GM18498 (cell line): Measurements from ENCODE around the gene TMEM252.

ENCODE experiments used
- ATAC-seq: cut with Tn5 transposase; IDR thresholded peaks from one replicate; pipeline ENCODE4 v1.9.1; 2021; ENCODE audit warnings: mild to moderate bottlenecking, moderate library complexity; ENCODE audit not compliant: unreplicated experiment

TMEM252 gene

DNA sequence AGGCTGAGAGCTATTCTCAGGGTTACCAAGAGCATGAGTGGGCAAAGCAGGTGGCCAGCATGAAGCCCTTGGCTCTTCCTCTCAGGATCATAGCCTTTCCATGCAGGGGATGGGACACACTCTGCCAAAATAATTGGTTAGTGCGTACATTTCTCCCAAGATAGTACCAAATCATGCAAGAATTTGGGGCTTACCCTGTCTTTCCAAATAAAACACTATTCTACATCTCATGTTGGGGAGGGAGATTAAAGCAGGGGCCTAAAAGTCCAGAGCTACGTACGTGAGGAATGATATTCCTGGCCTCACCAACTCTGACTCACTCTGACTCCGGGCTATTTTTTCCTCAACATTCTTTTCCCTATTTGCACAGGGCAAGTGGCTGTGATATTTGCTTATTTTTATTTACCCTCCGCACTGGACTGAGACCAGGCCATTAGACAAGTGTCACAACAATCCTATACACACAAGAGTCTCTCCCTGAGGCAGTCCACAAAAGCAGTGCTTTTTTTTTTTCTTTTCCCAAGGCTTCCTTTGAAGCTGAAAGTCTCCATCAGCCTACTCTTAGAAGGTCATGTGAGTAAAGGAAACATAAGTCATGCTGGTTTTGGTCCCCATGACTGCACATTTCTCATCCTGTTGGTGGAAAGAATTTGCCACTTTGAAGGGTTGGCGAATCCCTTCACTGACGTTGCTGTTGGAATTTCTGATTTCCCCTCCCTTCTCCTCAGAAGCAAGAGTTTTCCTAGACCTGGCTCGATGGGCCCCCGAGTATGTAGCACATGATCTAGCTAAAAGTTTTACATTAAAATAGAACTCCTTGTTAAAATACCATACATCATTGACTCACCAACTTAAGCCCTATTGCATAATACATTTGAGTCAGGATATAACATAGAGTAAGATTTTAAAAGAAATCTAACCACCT lies 40.0 kb downstream of the TMEM252 start:
- no peak for ATAC-seq

- no peak for ATAC-seq
Measured at GRCh38 chr9:68498816-68499215, 41.9 kb downstream of the TMEM252 start.

DNA sequence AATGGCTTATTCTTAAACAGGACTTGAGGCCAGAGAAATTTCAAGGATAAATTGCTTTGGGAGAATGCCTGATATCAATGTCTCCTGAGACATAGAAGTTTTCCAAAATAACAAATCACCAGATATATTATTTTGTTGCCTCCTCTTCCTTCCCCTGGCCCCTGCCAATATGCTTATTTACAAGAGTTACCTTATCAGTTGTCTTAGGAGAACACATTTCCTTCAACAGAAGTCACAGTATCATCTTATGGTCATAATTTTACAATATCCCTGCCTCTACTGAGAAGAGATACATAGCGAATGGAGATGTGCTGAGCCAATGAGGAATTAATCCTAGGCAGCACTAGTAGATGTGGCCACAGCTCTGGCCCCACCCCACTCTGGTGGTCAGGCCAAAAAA lies 43.1 kb downstream of the TMEM252 start:
- ATAC-seq = no peak

- no peak for ATAC-seq
Measured at GRCh38 chr9:68496356-68496755, 44.3 kb downstream of the TMEM252 start.

DNA sequence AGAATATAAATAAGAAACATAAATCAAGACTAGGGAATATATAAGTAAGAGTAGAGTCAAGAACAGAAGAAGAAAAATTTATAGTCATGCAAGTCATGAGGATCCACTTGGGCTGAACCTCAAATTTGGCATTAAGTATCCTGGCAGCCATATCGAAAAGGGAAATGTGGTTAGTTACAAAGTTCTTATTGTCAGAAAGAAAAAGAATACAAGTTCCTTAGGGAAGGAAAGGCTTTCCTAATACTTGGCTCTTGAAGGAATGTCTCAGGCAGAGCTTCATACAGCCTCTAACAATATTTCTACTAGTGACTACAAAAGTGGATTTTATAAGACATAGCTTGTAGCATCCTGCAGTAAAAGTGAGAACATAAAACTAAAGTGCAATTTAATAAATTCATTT lies 45.4 kb downstream of the TMEM252 start:
- no peak for ATAC-seq

- ATAC-seq = no peak
Measured at GRCh38 chr9:68493958-68494577, 46.6 kb downstream of the TMEM252 start.

GRCh38 chr9:68493541-68493940 lies 47.1 kb downstream of the TMEM252 start:
- ATAC-seq = no peak

GRCh38 chr9:68492806-68493205 lies 47.9 kb downstream of the TMEM252 start:
- no peak for ATAC-seq

- ATAC-seq = no peak
Measured at GRCh38 chr9:68489646-68490045, 51.0 kb downstream of the TMEM252 start.

DNA sequence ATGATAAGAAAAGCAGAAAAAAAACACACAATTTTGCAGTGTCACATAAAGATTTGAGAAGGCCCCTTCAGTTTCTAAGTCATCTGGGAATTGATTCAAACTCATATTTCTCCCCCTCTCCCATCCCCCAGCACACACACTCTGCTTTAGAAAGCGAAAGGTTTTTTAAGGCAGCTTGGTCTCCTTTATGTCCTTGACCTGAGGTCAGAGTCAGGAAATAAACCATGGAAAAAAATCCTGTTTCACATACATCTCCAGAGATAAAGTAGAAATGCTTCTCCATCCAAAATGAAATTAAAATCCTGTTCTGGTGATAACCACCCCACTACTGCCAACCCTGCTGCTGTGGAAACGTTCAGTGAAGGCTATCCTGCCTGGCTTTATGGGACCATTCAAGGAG lies 52.6 kb downstream of the TMEM252 start:
- ATAC-seq = no peak
